Activated T-cell treated with anti-CD3 and anti-CD28 coated beads, Interleukin-2, amount 50 U/mL, for 24 hours (primary cell): ENCODE results near the gene ATP13A4.
"Not testable (repeated sequence)": the region's sequence is repeated elsewhere in the genome, so short reads cannot be mapped to it uniquely, and the experiment has no call there.

Experiments used
- DNase-seq: peaks from one replicate; pipeline ENCODE4 v3.0.0-alpha.2; 2020
- H3K27ac Mint-ChIP-seq: 2 replicates; pipeline ENCODE4 v1.8.0; 2020; ENCODE audit warnings: mild to moderate bottlenecking, mixed read lengths
- H3K27me3 Mint-ChIP-seq: 2 replicates; pipeline ENCODE4 v1.8.0; 2020; ENCODE audit warnings: mixed read lengths
- H3K36me3 Mint-ChIP-seq: 2 replicates; pipeline ENCODE4 v1.8.0; 2020; ENCODE audit warnings: low read depth, mixed read lengths
- H3K4me1 Mint-ChIP-seq: 2 replicates; pipeline ENCODE4 v1.8.0; 2020; ENCODE audit warnings: low read depth, mixed read lengths
- H3K4me3 Mint-ChIP-seq: 2 replicates; pipeline ENCODE4 v1.8.0; 2020; ENCODE audit warnings: mild to moderate bottlenecking, moderate library complexity, mixed read lengths
- H3K9me3 Mint-ChIP-seq: 2 replicates; pipeline ENCODE4 v1.8.0; 2020; ENCODE audit warnings: mixed read lengths

The ATP13A4 gene

GRCh38 chr3:193544289-193544688 lies 10.4 kb downstream of the ATP13A4 start:
- Mint-ChIP-seq H3K4me3 (no peak overlapping the region), H3K27me3 (no peaks in the 10 kb centered on the region), H3K9me3 (peaks cover 9% of the 10 kb centered on the region), H3K36me3 (no peaks in the 10 kb centered on the region), H3K4me1 (no peaks in the 10 kb centered on the region), H3K27ac (no peak overlapping the region)
- DNase-seq = no peak

GRCh38 chr3:193530231-193531165 lies 24.2 kb downstream of the ATP13A4 start:
- Mint-ChIP-seq H3K9me3 (peaks cover 2% of the 10 kb centered on the region), H3K4me3 (no peak overlapping the region), H3K27me3 (peaks cover 4% of the 10 kb centered on the region), H3K36me3 (no peaks in the 10 kb centered on the region), H3K4me1 (no peaks in the 10 kb centered on the region), H3K27ac (no peak overlapping the region)
- no peak for DNase-seq

GRCh38 chr3:193526085-193526484 lies 28.6 kb downstream of the ATP13A4 start:
- not testable (repeated sequence) for H3K36me3 Mint-ChIP-seq, H3K27ac Mint-ChIP-seq, H3K4me3 Mint-ChIP-seq, H3K9me3 Mint-ChIP-seq, H3K4me1 Mint-ChIP-seq, DNase-seq, H3K27me3 Mint-ChIP-seq

- Mint-ChIP-seq H3K4me3 (no peak overlapping the region), H3K36me3 (no peaks in the 10 kb centered on the region), H3K4me1 (no peaks in the 10 kb centered on the region), H3K27me3 (peaks cover 4% of the 10 kb centered on the region), H3K27ac (no peak overlapping the region), H3K9me3 (peaks cover 2% of the 10 kb centered on the region)
- no peak for DNase-seq
These were observed 32.2 kb downstream of the ATP13A4 start for GRCh38 chr3:193522473-193522872.

GRCh38 chr3:193520738-193521137 lies 34.0 kb downstream of the ATP13A4 start:
- no peak for DNase-seq
- no peaks in the 10 kb centered on the region for H3K36me3 Mint-ChIP-seq
- H3K27me3 Mint-ChIP-seq = peaks cover 4% of the 10 kb centered on the region
- H3K4me1 Mint-ChIP-seq = no peaks in the 10 kb centered on the region
- no peaks in the 10 kb centered on the region for H3K9me3 Mint-ChIP-seq
- H3K4me3 Mint-ChIP-seq = no peak overlapping the region
- no peak overlapping the region for H3K27ac Mint-ChIP-seq

- no peak for DNase-seq
- H3K4me1 Mint-ChIP-seq = no peaks in the 10 kb centered on the region
- H3K27me3 Mint-ChIP-seq = peaks cover 4% of the 10 kb centered on the region
- no peaks in the 10 kb centered on the region for H3K9me3 Mint-ChIP-seq
- no peak overlapping the region for H3K4me3 Mint-ChIP-seq
- no peaks in the 10 kb centered on the region for H3K36me3 Mint-ChIP-seq
- no peak overlapping the region for H3K27ac Mint-ChIP-seq
These were observed 38.7 kb downstream of the ATP13A4 start for GRCh38 chr3:193515966-193516365.

GRCh38 chr3:193510154-193510553 lies 44.5 kb downstream of the ATP13A4 start:
- Mint-ChIP-seq H3K4me1 (no peaks in the 10 kb centered on the region), H3K4me3 (no peak overlapping the region)

GRCh38 chr3:193509103-193509965 lies 45.4 kb downstream of the ATP13A4 start:
- H3K4me1 Mint-ChIP-seq = no peaks in the 10 kb centered on the region
- H3K9me3 Mint-ChIP-seq = no peaks in the 10 kb centered on the region
- no peaks in the 10 kb centered on the region for H3K36me3 Mint-ChIP-seq
- DNase-seq = no peak
- no peak overlapping the region for H3K27ac Mint-ChIP-seq
- H3K27me3 Mint-ChIP-seq = no peaks in the 10 kb centered on the region
- H3K4me3 Mint-ChIP-seq = no peak overlapping the region

More at GRCh38 chr3:193510154-193510553, 44.5 kb downstream of the ATP13A4 start:
- H3K27ac Mint-ChIP-seq = no peak overlapping the region
- DNase-seq = no peak
- H3K36me3 Mint-ChIP-seq = no peaks in the 10 kb centered on the region
- no peaks in the 10 kb centered on the region for H3K9me3 Mint-ChIP-seq
- no peaks in the 10 kb centered on the region for H3K27me3 Mint-ChIP-seq

GRCh38 chr3:193508108-193508507 lies 46.6 kb downstream of the ATP13A4 start:
- H3K4me1 Mint-ChIP-seq = no peaks in the 10 kb centered on the region
- no peaks in the 10 kb centered on the region for H3K9me3 Mint-ChIP-seq
- DNase-seq = no peak
- no peaks in the 10 kb centered on the region for H3K27me3 Mint-ChIP-seq
- H3K4me3 Mint-ChIP-seq = no peak overlapping the region
- no peaks in the 10 kb centered on the region for H3K36me3 Mint-ChIP-seq
- H3K27ac Mint-ChIP-seq = no peak overlapping the region

GRCh38 chr3:193507566-193507965 lies 47.1 kb downstream of the ATP13A4 start:
- Mint-ChIP-seq H3K27ac (no peak overlapping the region), H3K4me3 (no peak overlapping the region), H3K36me3 (no peaks in the 10 kb centered on the region), H3K4me1 (no peaks in the 10 kb centered on the region), H3K9me3 (no peaks in the 10 kb centered on the region), H3K27me3 (no peaks in the 10 kb centered on the region)
- no peak for DNase-seq

GRCh38 chr3:193506921-193507320 lies 47.8 kb downstream of the ATP13A4 start:
- no peaks in the 10 kb centered on the region for H3K4me1 Mint-ChIP-seq
- H3K27ac Mint-ChIP-seq = no peak overlapping the region
- no peak overlapping the region for H3K4me3 Mint-ChIP-seq
- no peaks in the 10 kb centered on the region for H3K36me3 Mint-ChIP-seq
- no peaks in the 10 kb centered on the region for H3K9me3 Mint-ChIP-seq
- no peaks in the 10 kb centered on the region for H3K27me3 Mint-ChIP-seq
- no peak for DNase-seq

- no peak overlapping the region for H3K4me3 Mint-ChIP-seq
- no peak for DNase-seq
- H3K9me3 Mint-ChIP-seq = no peaks in the 10 kb centered on the region
- no peaks in the 10 kb centered on the region for H3K27me3 Mint-ChIP-seq
- H3K4me1 Mint-ChIP-seq = no peaks in the 10 kb centered on the region
- no peak overlapping the region for H3K27ac Mint-ChIP-seq
- no peaks in the 10 kb centered on the region for H3K36me3 Mint-ChIP-seq
These were observed 51.8 kb downstream of the ATP13A4 start for GRCh38 chr3:193502871-193503270.

GRCh38 chr3:193499801-193500485 lies 54.8 kb downstream of the ATP13A4 start:
- H3K27ac Mint-ChIP-seq = no peak overlapping the region
- H3K36me3 Mint-ChIP-seq = no peaks in the 10 kb centered on the region
- DNase-seq = no peak
- H3K4me3 Mint-ChIP-seq = no peak overlapping the region
- no peaks in the 10 kb centered on the region for H3K4me1 Mint-ChIP-seq
- no peaks in the 10 kb centered on the region for H3K9me3 Mint-ChIP-seq
- H3K27me3 Mint-ChIP-seq = no peaks in the 10 kb centered on the region

GRCh38 chr3:193499136-193499770 lies 55.4 kb downstream of the ATP13A4 start:
- Mint-ChIP-seq H3K9me3 (no peaks in the 10 kb centered on the region), H3K4me1 (no peaks in the 10 kb centered on the region), H3K27ac (no peak overlapping the region), H3K4me3 (no peak overlapping the region), H3K36me3 (no peaks in the 10 kb centered on the region), H3K27me3 (no peaks in the 10 kb centered on the region)
- DNase-seq = no peak
